Large intestine (tissue), 3 donors: ENCODE measurements around the gene ZNF654. TPM values are rescaled to one million over a fixed set of nuclear protein-coding genes. Genes with fewer than 3 reads are reported as not detected.
"Not testable (repeated sequence)": the region's sequence is repeated elsewhere in the genome, so short reads cannot be mapped to it uniquely, and the experiment has no call there.

Experiments used
- DNase-seq, 2 donors: peaks; one replicate each; pipeline versions ENCODE4 v3.0.0 to v3.0.0-alpha.2; 2013
- H3K27ac ChIP-seq: one replicate; pipeline ENCODE4 v1.5.1; 2013; ENCODE audit warnings: low read length
- H3K27me3 ChIP-seq: 2 replicates; pipeline ENCODE4 v1.6.1; 2013; ENCODE audit warnings: low read length; ENCODE audit not compliant: control insufficient read depth, insufficient read depth
- H3K36me3 ChIP-seq: 2 replicates; pipeline ENCODE4 v1.6.1; 2013; ENCODE audit warnings: low read length; ENCODE audit not compliant: control insufficient read depth, insufficient read depth
- H3K4me1 ChIP-seq: one replicate; pipeline ENCODE4 v1.6.1; 2013; ENCODE audit warnings: low read length; ENCODE audit not compliant: control insufficient read depth, insufficient read depth
- H3K4me3 ChIP-seq: one replicate; pipeline ENCODE4 v1.5.1; 2013; ENCODE audit warnings: low read length
- H3K9me3 ChIP-seq: one replicate; pipeline ENCODE4 v1.6.1; 2013; ENCODE audit warnings: mild to moderate bottlenecking, low read depth, low read length, moderate library complexity; ENCODE audit not compliant: control insufficient read depth
- WGBS: methylation state at CpG from one replicate; pipeline ENCODE4 v1.1.5; 2013; ENCODE audit warnings: low lambda C conversion rate; ENCODE audit not compliant: insufficient coverage; 5-methylcytosine and 5-hydroxymethylcytosine counted together
- polyA plus RNA-seq: library from polyadenylated mRNA; unstranded; fragments of 120-200 nt; gene quantifications from one replicate; pipeline ENCODE4 v1.2.1, GENCODE V29; 2013

The ZNF654 gene
- polyA plus RNA-seq, 1 donor = 13.1 TPM

GRCh38 chr3:88090681-88091080 is 31.6 kb downstream of the ZNF654 start:
- no peaks in the 10 kb centered on the region for H3K4me1 ChIP-seq
- DNase-seq = no peak
- H3K27ac ChIP-seq = no peak overlapping the region
- H3K4me3 ChIP-seq = no peak overlapping the region
- no peaks in the 10 kb centered on the region for H3K9me3 ChIP-seq
- WGBS = 71% methylated on average over 4 of the region's 4 CpGs
- peaks cover 12% of the 10 kb centered on the region for H3K36me3 ChIP-seq
- no peaks in the 10 kb centered on the region for H3K27me3 ChIP-seq

DNA sequence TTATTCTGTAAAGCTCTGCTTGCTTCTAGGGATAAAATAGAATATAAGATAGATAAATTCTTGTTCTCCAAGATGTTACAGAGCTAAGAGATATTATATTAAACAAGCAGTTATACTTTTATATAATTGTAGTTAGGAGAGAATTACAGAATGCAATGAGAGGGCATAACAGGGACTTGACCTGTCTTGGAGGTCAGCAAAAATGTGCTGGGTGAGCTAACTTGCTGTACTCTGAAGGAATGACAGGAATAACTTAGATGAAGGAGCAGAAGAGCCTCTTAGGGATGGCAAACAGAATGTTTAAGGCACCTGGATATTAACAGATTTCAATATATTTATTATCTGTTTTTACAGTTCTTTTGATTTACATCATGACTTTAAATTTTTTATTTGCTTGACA is 33.2 kb downstream of the ZNF654 start:
- no peaks in the 10 kb centered on the region for H3K4me1 ChIP-seq
- no peaks in the 10 kb centered on the region for H3K9me3 ChIP-seq
- no peak overlapping the region for H3K27ac ChIP-seq
- DNase-seq = no peak
- H3K4me3 ChIP-seq = no peak overlapping the region
- H3K36me3 ChIP-seq = peaks cover 12% of the 10 kb centered on the region
- no peaks in the 10 kb centered on the region for H3K27me3 ChIP-seq

GRCh38 chr3:88093266-88093665 is 34.2 kb downstream of the ZNF654 start:
- no CpG with 5 or more reads among the region's 1 CpG for WGBS
- Histone ChIP-seq H3K27ac (no peak overlapping the region), H3K4me3 (no peak overlapping the region), H3K9me3 (no peaks in the 10 kb centered on the region), H3K27me3 (no peaks in the 10 kb centered on the region), H3K36me3 (peaks cover 14% of the 10 kb centered on the region), H3K4me1 (no peaks in the 10 kb centered on the region)
- DNase-seq = no peak

- no peaks in the 10 kb centered on the region for H3K27me3 ChIP-seq
- WGBS = 83% methylated on average over 1 of the region's 1 CpG
Measured at GRCh38 chr3:88101142-88101541, 42.1 kb downstream of the ZNF654 start.

GRCh38 chr3:88105325-88105724 is 46.3 kb downstream of the ZNF654 start:
- Histone ChIP-seq H3K27me3 (no peaks in the 10 kb centered on the region), H3K4me1 (no peaks in the 10 kb centered on the region), H3K36me3 (no peaks in the 10 kb centered on the region), H3K27ac (no peak overlapping the region), H3K9me3 (no peaks in the 10 kb centered on the region), H3K4me3 (no peak overlapping the region)
- DNase-seq = no peak

More at GRCh38 chr3:88101142-88101541, 42.1 kb downstream of the ZNF654 start:
- no peak for DNase-seq
- no peaks in the 10 kb centered on the region for H3K4me1 ChIP-seq
- peaks cover 4% of the 10 kb centered on the region for H3K36me3 ChIP-seq
- no peaks in the 10 kb centered on the region for H3K9me3 ChIP-seq
- H3K4me3 ChIP-seq = no peak overlapping the region
- no peak overlapping the region for H3K27ac ChIP-seq

DNA sequence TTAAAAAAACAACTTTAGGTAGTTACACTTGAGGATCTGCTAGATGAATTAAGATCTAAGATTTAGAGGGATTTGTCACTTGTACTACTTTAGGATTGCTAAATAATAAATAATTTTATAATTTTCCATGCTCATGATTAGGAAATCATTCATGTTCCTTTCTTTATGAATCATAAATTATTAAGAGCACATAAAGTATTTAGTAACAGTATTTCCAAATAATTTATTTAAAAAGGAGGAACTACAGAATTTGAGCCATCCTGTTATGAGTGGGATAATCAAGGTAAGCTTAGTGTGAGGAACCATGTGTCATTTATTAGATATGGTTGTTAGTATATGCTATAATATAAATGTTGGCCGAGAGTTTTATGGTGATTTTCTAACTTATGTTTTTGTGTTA is 53.2 kb downstream of the ZNF654 start:
- WGBS = no CpG with 5 or more reads among the region's 1 CpG
- no peak overlapping the region for H3K4me3 ChIP-seq
- no peaks in the 10 kb centered on the region for H3K4me1 ChIP-seq
- peaks cover 12% of the 10 kb centered on the region for H3K36me3 ChIP-seq
- no peaks in the 10 kb centered on the region for H3K27me3 ChIP-seq
- DNase-seq = no peak
- H3K27ac ChIP-seq = no peak overlapping the region
- H3K9me3 ChIP-seq = no peaks in the 10 kb centered on the region

DNA sequence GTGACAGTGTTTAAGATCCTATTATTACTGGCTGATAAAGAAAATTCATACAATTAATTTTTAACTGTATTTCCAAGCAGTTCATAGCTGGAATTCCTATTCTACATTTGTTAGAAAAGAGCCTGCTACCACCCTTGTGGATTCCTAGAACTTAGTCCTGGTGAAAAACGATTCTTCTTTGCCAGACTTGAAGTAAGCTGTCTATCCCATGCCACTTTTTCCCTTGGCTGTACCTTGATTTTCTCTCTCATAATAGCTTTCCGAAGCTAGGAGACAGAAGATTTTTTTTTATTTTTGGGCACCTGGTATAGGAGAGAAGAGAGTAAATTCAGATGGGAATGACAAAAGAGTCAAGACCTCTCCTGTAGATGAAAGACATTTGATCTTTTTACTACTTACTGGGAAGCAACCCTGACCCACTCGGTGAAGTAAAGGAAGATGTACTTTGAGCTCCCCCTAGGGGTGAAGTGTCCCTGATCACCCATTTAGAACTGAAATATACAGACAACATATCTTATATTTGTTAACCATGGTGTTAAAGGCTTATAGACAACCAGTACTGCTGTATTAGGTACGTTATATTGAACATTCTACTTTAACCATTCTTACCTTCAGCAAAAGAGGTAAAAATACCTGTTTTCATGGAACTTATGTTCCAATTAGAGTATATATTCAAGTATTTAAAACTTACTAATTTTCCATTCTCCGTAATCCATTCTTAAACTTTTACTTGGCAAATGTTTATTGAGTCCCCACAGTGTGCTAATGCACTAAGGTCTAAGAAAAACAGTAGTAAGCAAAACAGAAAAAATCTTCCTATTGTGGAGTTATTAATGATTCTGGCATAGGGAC is 54.5 kb downstream of the ZNF654 start:
- Histone ChIP-seq H3K9me3 (no peaks in the 10 kb centered on the region), H3K27me3 (no peaks in the 10 kb centered on the region), H3K4me1 (no peaks in the 10 kb centered on the region), H3K4me3 (no peak overlapping the region), H3K36me3 (peaks cover 13% of the 10 kb centered on the region), H3K27ac (no peak overlapping the region)
- 56% methylated on average over 3 of the region's 5 CpGs for whole genome bisulfite sequencing
- peak; percentile 50 to 58 for DNase-seq

GRCh38 chr3:88114878-88115549 is 56.0 kb downstream of the ZNF654 start:
- Histone ChIP-seq H3K27ac (no peak overlapping the region), H3K27me3 (no peaks in the 10 kb centered on the region), H3K9me3 (no peaks in the 10 kb centered on the region), H3K4me1 (no peaks in the 10 kb centered on the region), H3K4me3 (no peak overlapping the region), H3K36me3 (peaks cover 15% of the 10 kb centered on the region)
- no peak for DNase-seq
- WGBS = 100% methylated on average over 1 of the region's 3 CpGs

GRCh38 chr3:88117683-88118082 is 58.6 kb downstream of the ZNF654 start:
- no peak for DNase-seq
- Histone ChIP-seq H3K36me3 (peaks cover 15% of the 10 kb centered on the region), H3K27me3 (no peaks in the 10 kb centered on the region), H3K27ac (no peak overlapping the region), H3K4me1 (no peaks in the 10 kb centered on the region), H3K4me3 (no peak overlapping the region), H3K9me3 (no peaks in the 10 kb centered on the region)
- WGBS = 0% methylated on average over 1 of the region's 1 CpG

- not testable (repeated sequence) for H3K9me3 ChIP-seq, H3K27ac ChIP-seq, H3K27me3 ChIP-seq, DNase-seq, H3K4me3 ChIP-seq, H3K4me1 ChIP-seq
- H3K36me3 ChIP-seq = peaks cover 15% of the 10 kb centered on the region
- WGBS = 100% methylated on average over 1 of the region's 2 CpGs
Measured at GRCh38 chr3:88118603-88119002, 59.5 kb downstream of the ZNF654 start.

- no peak overlapping the region for H3K4me3 ChIP-seq
- no peak overlapping the region for H3K27ac ChIP-seq
- no peaks in the 10 kb centered on the region for H3K27me3 ChIP-seq
- peaks cover 1% of the 10 kb centered on the region for H3K36me3 ChIP-seq
- peak in 1 of 2 donors; percentile 33 for DNase-seq
- WGBS = 100% methylated on average over 1 of the region's 1 CpG
- no peaks in the 10 kb centered on the region for H3K4me1 ChIP-seq
- H3K9me3 ChIP-seq = no peaks in the 10 kb centered on the region
Measured at GRCh38 chr3:88123526-88123925, 64.5 kb downstream of the ZNF654 start.
